Common myeloid progenitor, CD34-positive (primary cell): Measurements from ENCODE around the gene ONECUT3.

Source experiments
- CTCF ChIA-PET: fragments of 350-600 bp; sonication (Branson Sonifier 250); formaldehyde crosslinking; loops from one replicate; lab custom pipeline; 2021; ENCODE audit warnings: antibody characterized with exemption; lab: Charles Lee
- POLR2A ChIA-PET: fragments of 350-600 bp; sonication (Branson Sonifier 250); formaldehyde crosslinking; loops from one replicate; lab custom pipeline; 2021; ENCODE audit warnings: antibody characterized with exemption; lab: Charles Lee
- DNase-seq, 3 donors: peaks; one replicate each; pipeline versions ENCODE4 v3.0.0 to v3.0.0-alpha.2; 2013
- H3K27ac ChIP-seq, 2 experiments: 1 replicate in 1 of 2; 2 replicates in 1 of 2; pipeline ENCODE4 v1.7.0; 2013; ENCODE audit warnings: inconsistent platforms in 2 of 2, low read length in 2 of 2, mild to moderate bottlenecking in 2 of 2, low read depth in 1 of 2, moderate library complexity in 1 of 2; ENCODE audit not compliant: severe bottlenecking in 2 of 2, insufficient read depth in 1 of 2, poor library complexity in 1 of 2
- H3K27me3 ChIP-seq, 5 experiments: replicated peaks in 2 of 5; 1 replicate in 3 of 5; 2 replicates in 2 of 5; pipeline versions ENCODE4 v1.6.1 to v1.7.0; 2013; ENCODE audit warnings: low read length in 4 of 5, mild to moderate bottlenecking in 2 of 5, moderate library complexity in 2 of 5, inconsistent platforms in 1 of 5; ENCODE audit not compliant: insufficient read depth in 5 of 5, control insufficient read depth in 4 of 5
- H3K36me3 ChIP-seq, 4 experiments: 1 replicate in 2 of 4; 2 replicates in 2 of 4; pipeline versions ENCODE4 v1.6.1 to v1.7.0; 2013; ENCODE audit warnings: low read length in 3 of 4, control low read depth in 1 of 4, mild to moderate bottlenecking in 1 of 4; ENCODE audit not compliant: control insufficient read depth in 4 of 4, insufficient read depth in 4 of 4
- H3K4me1 ChIP-seq, 4 experiments: 1 replicate in 3 of 4; 2 replicates in 1 of 4; pipeline versions ENCODE4 v1.6.1 to v1.7.1; 2013; ENCODE audit warnings: low read length in 3 of 4, mild to moderate bottlenecking in 3 of 4, control low read depth in 1 of 4, inconsistent platforms in 1 of 4, moderate library complexity in 1 of 4; ENCODE audit not compliant: control insufficient read depth in 4 of 4, insufficient read depth in 4 of 4; ENCODE audit errors: control extremely low read depth in 1 of 4
- H3K4me3 ChIP-seq, 7 experiments: 1 replicate in 4 of 7; 2 replicates in 3 of 7; pipeline versions ENCODE4 v1.5.1 to v1.7.0; 2013; ENCODE audit warnings: mild to moderate bottlenecking in 7 of 7, low read length in 6 of 7, moderate library complexity in 6 of 7, inconsistent platforms in 2 of 7, low read depth in 2 of 7, control low read depth in 1 of 7; ENCODE audit not compliant: insufficient read depth in 4 of 7, control insufficient read depth in 1 of 7; ENCODE audit errors: extremely low read depth in 1 of 7
- H3K9me3 ChIP-seq, 5 experiments: 1 replicate in 4 of 5; 2 replicates in 1 of 5; pipeline versions ENCODE4 v1.6.1 to v1.7.1; 2013; ENCODE audit warnings: low read length in 4 of 5, mild to moderate bottlenecking in 2 of 5, inconsistent platforms in 1 of 5, low read depth in 1 of 5, moderate library complexity in 1 of 5; ENCODE audit not compliant: control insufficient read depth in 4 of 5, insufficient read depth in 2 of 5; ENCODE audit errors: control extremely low read depth in 1 of 5
- WGBS: methylation state at CpG from one replicate; pipeline ENCODE4 v1.1.5; 2013; ENCODE audit not compliant: insufficient coverage; 5-methylcytosine and 5-hydroxymethylcytosine counted together

The ONECUT3 gene

GRCh38 chr19:1826557-1827521 is 73.5 kb downstream of the ONECUT3 start:
- peak overlapping the region in 1 of 2 experiments; percentile 38 for H3K27ac ChIP-seq
- H3K4me1 ChIP-seq = no peaks in the 10 kb centered on the region
- H3K36me3 ChIP-seq = peaks cover 10 to 74% (median 46%) of the 10 kb centered on the region in 4 experiments
- H3K4me3 ChIP-seq = no peak overlapping the region
- no peaks in the 10 kb centered on the region for H3K9me3 ChIP-seq
- no peaks in the 10 kb centered on the region for H3K27me3 ChIP-seq
- ChIA-PET POLR2A (no interaction called here), CTCF (interaction anchor here (0.7 to 8.0 kb wide), 25 partner anchors 13 to 281 kb away, joined by 3 to 80 read pairs (median 4); no protein-coding TSS in a partner anchor)
- no peak for DNase-seq
- 92% methylated on average over 41 of the region's 63 CpGs for WGBS

DNA sequence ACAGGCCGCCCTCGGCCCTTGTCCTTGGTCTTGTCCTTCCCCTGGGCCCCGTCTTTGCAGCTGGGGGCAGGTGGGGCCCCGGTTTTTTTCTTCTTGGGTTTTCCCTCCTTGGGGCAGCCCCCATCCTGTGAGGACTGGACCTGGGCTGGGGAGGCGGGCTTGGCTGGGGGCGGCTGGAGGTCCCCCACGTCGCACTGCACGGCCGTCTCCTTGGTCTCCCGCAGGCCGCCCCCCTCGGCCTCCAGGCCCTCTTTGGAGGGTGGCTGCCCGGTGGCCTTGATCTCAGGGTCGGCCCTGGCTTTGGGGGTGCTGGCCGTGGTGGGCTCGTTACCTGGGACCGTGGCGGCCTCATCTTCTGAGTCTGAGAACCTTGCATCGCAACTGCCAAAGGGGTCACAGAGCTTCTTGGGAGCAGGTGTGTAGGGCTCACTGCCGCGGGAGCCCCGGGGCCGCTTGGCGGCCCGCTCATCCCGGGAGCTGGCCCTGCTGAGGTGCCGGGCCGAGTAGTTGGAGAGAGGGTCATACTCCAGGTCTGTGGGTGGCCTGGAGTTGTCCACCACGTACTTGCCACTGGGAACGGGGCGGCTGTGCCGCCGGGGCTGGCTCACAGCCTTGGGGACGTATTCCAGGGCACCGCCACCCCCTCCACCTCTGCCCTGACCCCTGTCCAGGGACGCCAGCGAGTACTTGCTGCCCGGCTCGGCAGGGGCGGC is 74.4 kb downstream of the ONECUT3 start:
- WGBS = 95% methylated on average over 35 of the region's 41 CpGs
- ChIA-PET CTCF (interaction anchor here (1.9 to 8.0 kb wide), 3 partner anchors 12 to 234 kb away, joined by 6 to 80 read pairs (median 15); no protein-coding TSS in a partner anchor), POLR2A (no interaction called here)
- no peak overlapping the region for H3K27ac ChIP-seq
- H3K4me1 ChIP-seq = no peaks in the 10 kb centered on the region
- H3K36me3 ChIP-seq = peaks cover 10 to 71% (median 38%) of the 10 kb centered on the region in 4 experiments
- DNase-seq = no peak
- H3K4me3 ChIP-seq = no peak overlapping the region
- no peaks in the 10 kb centered on the region for H3K27me3 ChIP-seq
- no peaks in the 10 kb centered on the region for H3K9me3 ChIP-seq

- ChIA-PET POLR2A (no interaction called here), CTCF (interaction anchor here (1.9 to 8.0 kb wide), 2 partner anchors 11 to 235 kb away, joined by 6 to 80 read pairs; no protein-coding TSS in a partner anchor)
- Histone ChIP-seq H3K4me3 (no peak overlapping the region), H3K27ac (no peak overlapping the region), H3K9me3 (no peaks in the 10 kb centered on the region), H3K4me1 (no peaks in the 10 kb centered on the region), H3K36me3 (peaks cover 10 to 67% (median 32%) of the 10 kb centered on the region in 4 experiments), H3K27me3 (no peaks in the 10 kb centered on the region)
- no peak for DNase-seq
- WGBS = 97% methylated on average over 51 of the region's 57 CpGs
These were observed 75.3 kb downstream of the ONECUT3 start for GRCh38 chr19:1828279-1829238.

- ChIA-PET POLR2A (no interaction called here), CTCF (interaction anchor here (1.0 to 8.0 kb wide), 4 partner anchors 10 to 45 kb away, joined by 3 to 80 read pairs (median 4); no protein-coding TSS in a partner anchor)
- Histone ChIP-seq H3K27me3 (no peaks in the 10 kb centered on the region), H3K4me3 (no peak overlapping the region), H3K27ac (no peak overlapping the region), H3K4me1 (no peaks in the 10 kb centered on the region), H3K36me3 (peaks cover 10 to 66% (median 26%) of the 10 kb centered on the region in 4 experiments), H3K9me3 (no peaks in the 10 kb centered on the region)
- 95% methylated on average over 6 of the region's 11 CpGs for WGBS
- DNase-seq = no peak
These were observed 76.7 kb downstream of the ONECUT3 start for GRCh38 chr19:1829958-1830357.

DNA sequence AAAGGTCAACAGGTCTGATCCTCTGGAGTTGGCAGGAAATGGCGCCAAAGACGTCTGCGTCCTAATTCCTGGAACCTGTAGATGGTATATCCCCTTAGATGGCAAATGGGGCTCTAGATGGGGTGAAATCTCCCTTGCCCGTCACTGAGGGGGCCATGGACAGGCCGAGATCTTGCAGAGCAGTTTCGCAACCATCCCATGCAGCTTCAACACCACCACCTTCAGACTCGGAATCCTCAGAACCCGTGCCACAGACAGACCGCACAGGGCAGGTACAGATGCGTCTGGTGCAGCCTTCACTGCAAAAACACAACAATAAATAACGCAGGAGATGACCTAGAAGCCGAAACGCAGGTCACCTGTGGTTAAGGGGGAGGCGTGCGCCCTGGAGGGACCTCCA is 77.3 kb downstream of the ONECUT3 start:
- H3K36me3 ChIP-seq = peaks cover 10 to 66% (median 25%) of the 10 kb centered on the region in 4 experiments
- no peak for DNase-seq
- no peaks in the 10 kb centered on the region for H3K9me3 ChIP-seq
- no peak overlapping the region for H3K27ac ChIP-seq
- WGBS = 96% methylated on average over 13 of the region's 15 CpGs
- H3K4me3 ChIP-seq = no peak overlapping the region
- POLR2A ChIA-PET = no interaction called here
- no peaks in the 10 kb centered on the region for H3K4me1 ChIP-seq
- CTCF ChIA-PET = interaction anchor here (1.0 to 8.0 kb wide), 4 partner anchors 9 to 45 kb away, joined by 3 to 80 read pairs (median 4); no protein-coding TSS in a partner anchor
- no peaks in the 10 kb centered on the region for H3K27me3 ChIP-seq
